GM03348 (cell line): ENCODE results near the gene AFF2.

Experiments
- DNase-seq: peaks from one replicate; pipeline ENCODE4 v3.0.0; 2012; ENCODE audit warnings: low spot score

The AFF2 gene

GRCh38 chrX:148500423-148501385, at the start of gene AFF2:
TSS of gene AFF2 (plus strand) at chrX:148500617. CDS start at chrX:148501098, 481 bp downstream.
- peak; percentile 60 for DNase-seq

DNA sequence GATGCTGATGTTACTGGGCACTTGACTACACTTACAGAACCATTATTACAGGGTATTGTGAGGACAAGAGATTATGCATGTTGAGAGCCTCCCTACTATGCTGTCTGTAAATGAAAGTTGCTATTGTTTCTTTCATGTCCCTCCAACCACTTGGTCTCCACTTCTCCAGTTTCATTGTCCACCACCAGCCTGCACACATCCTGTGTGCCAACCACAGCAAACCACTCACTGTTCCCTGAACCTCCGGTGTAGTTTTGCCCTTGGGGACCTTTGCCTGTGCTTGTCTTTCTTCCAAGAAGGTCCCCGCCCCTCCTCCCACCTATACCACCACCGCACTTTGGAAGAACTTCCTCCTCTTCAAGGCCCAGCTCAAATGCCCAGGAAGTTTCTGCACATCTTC, 43.1 kb upstream of the AFF2 start:
- DNase-seq = no peak

DNA sequence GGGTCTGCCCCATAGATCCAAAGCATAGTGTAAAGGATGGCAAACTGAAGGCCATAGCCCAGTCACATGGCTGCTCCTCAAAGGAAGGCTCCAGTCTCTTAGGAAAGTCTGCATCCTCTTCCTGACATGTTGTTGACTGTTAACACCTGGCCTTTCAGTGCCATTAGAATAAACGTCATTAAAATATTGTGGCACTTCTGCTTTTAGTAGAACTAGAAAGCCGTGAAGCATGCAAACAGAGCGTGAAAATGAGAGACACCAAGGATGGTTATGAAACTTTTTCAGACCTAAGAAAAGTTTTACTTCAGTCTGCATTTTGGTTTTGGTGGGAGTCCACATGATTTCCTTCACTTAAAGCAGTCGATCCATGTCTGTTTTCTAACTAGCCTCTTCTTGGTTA, 41.1 kb upstream of the AFF2 start:
- no peak for DNase-seq

- DNase-seq = no peak
Measured at GRCh38 chrX:148466292-148466691, 34.1 kb upstream of the AFF2 start.

GRCh38 chrX:148470324-148470723, 30.1 kb upstream of the AFF2 start:
- DNase-seq = no peak

- no peak for DNase-seq
Measured at GRCh38 chrX:148474030-148474429, 26.4 kb upstream of the AFF2 start.

- no peak for DNase-seq
Measured at GRCh38 chrX:148492057-148492456, 8.4 kb upstream of the AFF2 start.

GRCh38 chrX:148495176-148495575, 5.2 kb upstream of the AFF2 start:
- no peak for DNase-seq

GRCh38 chrX:148498067-148498466, 2.4 kb upstream of the AFF2 start:
- DNase-seq = no peak

DNA sequence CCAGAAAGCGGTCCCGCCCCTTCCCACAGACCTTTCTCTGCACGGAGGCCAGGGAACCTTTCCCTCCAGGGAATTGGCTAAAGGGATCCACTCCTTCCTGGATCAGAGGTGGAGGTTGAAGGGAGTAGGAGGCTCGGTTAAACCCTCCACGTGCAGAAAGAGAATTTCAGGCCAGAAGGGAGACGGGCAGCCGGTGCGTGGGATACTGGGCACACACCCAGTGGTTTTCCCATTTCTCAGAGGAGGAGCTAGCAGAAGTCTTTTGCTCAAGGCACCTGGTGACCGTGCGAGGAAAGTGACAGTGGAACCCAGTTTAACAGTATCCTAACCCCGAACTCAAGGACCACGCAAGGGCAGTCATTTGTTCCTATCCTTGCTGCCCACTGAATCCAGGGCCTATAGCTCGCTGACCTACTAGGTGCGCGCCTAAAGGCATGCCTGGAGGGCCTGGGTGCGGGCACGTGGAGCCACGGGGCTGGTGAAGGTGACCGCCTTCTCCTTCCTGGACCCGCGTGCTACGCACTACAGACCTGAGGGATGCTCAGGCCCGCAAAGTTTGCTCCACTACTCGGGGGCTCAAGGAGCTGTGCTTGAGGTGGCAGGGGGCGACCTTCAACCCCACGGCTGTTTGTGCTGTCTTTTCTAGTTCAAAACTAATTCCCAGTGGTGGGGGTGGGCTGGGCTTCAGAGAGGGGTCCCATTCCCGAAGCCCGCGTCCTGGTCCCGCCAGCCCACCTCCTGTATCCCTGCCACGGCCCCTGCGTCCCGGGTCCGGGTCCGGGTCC, 587 bp upstream of the AFF2 start:
- no peak for DNase-seq

DNA sequence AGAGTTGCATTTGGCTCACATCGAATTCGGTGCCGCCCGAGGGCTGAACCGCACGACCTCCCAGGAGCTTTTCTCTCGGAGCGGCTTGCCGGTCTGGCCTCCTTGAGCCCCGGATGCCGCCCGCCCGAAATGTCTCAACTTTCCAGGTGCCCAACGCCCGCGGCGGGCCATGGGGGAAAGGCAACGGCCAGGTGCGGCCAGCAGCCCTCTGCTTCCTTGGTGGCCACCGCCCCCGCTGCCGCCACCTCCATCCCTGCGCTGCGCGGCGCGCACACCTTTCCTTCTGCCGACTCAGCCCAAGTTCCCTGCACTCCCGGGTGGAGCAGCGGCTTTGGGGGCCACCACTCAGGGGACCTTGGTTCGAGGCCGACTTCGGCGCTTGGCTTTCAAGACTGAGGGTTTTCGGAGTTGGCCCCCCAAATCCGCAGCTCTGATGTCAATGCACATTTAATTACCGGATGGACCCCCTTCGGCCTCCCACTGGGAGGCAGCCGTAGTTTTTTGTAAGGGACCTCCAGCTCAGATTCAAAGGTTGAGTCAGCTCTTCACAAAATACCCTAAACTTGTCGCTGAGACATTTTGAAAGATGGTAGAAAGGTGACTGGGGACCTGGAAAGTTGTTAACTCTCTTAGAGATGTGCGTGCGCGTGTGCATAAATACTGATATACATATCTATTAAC, 1.1 kb downstream of the AFF2 start:
- DNase-seq = no peak

DNA sequence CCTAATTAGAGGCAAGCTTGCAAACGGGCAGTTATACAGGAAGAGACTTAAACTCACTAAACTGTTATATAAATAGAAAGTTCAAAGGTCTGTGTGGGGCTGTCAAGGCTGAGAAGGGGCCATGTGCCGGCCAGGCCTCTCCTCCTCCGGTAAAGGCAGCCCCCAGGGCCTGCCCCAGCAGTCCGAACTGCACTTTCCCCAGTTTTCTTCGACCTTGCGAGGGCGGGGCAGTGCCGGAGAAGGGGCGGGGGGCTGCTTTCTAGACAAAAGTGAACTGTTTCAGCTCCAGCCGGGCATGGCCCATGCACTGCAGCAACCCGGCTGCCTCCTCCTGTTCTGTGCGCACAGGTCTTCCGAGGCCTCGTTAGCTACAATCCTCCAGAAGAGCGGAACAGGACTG, 4.1 kb downstream of the AFF2 start:
- no peak for DNase-seq

DNA sequence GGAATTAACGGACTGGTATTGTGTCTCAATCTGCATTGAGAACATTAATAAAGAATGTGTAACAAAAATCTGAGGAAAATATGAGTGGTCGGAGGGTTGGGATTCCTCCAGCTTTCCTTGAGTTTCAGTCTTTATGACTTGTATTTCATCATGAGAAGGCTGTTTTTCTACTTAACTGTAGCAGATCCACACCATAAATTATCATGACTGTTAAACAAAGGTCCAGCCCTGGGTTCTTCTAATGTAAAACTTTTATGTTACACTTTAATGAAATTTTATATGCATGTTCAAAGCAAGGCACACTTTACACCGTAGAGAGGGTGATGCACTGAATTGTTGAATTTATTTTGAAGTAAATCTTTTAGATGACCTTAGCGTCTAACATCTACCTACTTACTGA, 7.0 kb downstream of the AFF2 start:
- DNase-seq = peak; percentile 3

GRCh38 chrX:148512453-148512852, 12.0 kb downstream of the AFF2 start:
- DNase-seq = no peak

DNA sequence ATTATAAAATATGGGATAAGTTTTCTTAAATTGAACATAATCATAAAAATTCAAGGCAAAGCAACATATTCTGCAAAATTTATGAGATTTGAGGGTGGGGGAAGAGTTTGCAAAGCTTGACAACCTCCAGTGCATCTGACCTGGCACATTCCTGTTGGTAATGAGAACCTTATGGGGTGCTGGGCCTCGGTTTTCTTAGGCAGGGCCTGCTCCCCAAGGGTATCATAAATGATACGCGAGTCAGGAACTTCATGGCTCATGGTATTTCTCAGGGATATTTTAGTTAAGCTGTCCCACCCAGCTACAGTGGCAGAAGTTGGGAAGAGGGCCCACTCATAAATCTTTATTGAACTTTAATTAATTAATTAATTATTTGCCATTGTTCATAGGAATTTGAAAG, 13.2 kb downstream of the AFF2 start:
- no peak for DNase-seq

DNA sequence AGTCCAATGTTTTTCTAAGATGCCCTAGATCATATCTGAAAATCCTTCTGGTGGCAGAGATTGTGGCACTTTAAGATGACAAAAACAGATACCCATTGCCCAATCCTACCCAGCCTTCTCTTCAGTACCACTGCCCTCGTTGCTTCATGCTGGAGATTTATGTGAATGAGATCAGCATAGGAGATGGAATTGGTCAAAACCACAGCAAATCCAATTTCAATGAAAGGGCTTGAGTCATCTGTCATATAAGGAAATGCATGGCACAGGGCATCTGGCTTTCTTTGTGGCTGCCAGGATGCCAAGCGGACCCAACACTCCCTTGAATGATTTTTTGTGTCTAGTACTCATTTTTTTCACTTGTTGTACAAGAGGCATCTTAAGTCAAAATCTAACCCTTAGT, 16.8 kb downstream of the AFF2 start:
- no peak for DNase-seq

DNA sequence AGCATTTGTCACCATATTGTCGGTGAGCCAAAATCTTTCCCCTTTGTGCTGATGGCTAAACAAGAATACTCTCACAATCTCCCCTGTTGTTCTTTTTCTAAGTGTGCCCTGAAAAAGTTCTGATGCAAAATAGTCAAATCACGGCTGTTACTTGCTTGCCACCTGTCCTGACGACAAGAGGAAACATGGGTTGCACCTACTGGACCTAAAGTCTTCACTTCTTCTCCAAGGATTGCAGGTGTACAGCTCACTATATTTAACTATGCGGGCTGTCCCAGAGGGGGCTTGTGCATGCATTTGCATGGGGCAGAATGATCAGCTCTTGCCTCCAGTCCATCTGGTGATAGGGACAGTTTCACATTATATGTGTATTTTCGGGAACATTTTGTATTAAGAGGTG, 21.6 kb downstream of the AFF2 start:
- no peak for DNase-seq

DNA sequence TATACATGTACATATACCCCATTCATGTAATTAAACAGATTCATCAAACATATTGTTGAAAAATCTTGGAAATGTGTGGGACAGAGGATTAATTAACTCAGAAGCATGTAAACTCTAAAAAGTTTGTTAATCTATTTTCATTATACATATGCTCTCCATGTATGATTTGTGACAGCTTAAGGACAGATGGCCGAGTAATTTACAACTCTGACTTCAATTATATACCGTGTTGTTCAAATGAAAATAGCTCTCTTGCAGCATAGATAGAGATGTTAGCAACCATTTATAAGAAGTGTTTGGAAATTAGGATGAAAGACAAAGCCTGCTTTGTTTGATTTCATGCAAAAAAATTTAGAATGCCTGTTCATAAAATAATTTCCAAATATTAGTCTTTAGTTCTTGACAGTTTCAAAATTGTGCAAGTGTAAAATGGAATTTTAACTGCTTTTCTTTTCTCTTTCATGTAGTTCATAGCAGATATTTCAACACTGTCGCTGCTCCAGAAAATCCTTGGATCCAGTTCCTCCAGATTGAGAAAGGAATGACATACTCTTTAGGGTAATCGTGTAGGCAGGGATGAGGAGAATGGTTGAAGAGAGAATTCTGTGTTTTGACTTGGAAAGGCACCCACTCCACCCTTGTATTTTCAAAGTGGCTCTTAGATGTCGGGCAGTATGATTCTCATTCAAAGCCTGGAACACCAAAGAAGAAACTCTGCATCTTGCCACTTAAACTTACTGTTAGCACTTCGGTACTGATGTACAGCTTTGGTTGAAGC, 23.1 kb downstream of the AFF2 start:
- no peak for DNase-seq

DNA sequence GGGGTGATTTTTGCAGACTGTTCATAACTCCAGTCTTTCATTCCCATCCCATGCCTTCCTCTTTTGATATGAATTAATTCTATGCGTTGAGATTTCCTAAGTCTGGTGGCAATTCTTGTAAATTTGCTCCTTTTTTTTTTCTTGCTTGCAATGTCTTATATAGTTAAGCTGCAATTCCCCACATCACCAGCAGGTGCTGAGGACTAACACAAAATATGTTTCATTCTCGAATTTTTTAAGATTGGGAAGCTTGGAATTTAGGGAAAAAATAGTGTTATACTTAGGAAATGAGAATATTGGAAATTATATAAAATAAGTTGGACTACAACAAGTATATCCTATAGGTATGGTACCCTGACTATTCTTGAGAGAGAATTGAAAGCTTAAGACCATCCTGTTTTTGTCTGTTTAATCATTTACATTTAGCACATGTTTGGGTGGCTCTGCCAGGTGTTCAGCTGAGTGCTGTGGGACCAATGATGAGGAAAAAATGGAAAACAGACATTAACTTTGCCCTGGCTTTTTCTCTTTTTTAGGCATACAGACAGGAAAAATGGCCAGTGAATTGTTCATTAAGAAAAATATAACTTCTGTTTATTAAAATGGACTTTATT, 30.2 kb downstream of the AFF2 start:
- DNase-seq = no peak

- no peak for DNase-seq
Measured at GRCh38 chrX:148534291-148534690, 33.9 kb downstream of the AFF2 start.

DNA sequence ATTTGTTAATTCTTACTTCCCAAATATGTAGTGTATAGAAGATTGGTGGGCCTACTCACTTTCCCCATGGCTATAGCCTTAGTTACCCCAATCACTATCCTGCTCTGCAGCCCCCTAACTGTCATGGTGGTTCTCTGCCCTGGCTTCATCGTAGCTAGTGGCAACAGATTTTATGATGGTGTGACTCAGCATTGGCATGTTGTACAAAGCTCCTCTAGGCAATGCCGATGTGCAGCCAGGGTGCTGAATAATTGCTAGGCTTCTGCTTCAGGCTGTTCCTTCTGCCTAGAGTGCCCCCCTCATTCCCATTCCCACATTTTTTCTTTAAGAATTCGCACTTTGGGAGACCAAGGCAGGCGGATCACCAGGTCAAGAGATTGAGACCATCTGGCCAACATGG, 35.2 kb downstream of the AFF2 start:
- DNase-seq = peak; percentile 11
